ENCODE data around the gene IQCH.

DNA sequence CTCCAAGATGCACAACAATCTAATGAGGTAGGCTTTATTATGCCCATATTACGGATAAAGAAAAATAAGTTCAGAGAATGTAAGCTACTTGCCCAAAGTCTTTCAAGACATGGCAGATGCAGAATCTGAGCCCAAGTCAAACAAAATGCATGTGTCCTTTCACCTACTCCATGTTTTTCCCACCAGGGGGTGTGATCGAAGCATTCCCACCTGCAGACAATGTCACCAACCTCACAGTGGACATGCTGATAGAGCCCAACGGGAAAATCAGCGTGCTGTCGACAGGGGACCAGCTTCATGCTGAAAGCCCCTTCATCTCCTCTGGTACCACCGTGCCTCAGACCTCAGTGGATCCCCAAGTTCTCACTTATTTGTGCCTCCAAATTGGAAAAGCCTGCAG lies 166.5 kb downstream of the IQCH start:
- TF ChIP-seq, protein P1, sequence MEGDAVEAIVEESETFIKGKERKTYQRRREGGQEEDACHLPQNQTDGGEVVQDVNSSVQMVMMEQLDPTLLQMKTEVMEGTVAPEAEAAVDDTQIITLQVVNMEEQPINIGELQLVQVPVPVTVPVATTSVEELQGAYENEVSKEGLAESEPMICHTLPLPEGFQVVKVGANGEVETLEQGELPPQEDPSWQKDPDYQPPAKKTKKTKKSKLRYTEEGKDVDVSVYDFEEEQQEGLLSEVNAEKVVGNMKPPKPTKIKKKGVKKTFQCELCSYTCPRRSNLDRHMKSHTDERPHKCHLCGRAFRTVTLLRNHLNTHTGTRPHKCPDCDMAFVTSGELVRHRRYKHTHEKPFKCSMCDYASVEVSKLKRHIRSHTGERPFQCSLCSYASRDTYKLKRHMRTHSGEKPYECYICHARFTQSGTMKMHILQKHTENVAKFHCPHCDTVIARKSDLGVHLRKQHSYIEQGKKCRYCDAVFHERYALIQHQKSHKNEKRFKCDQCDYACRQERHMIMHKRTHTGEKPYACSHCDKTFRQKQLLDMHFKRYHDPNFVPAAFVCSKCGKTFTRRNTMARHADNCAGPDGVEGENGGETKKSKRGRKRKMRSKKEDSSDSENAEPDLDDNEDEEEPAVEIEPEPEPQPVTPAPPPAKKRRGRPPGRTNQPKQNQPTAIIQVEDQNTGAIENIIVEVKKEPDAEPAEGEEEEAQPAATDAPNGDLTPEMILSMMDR (conservative IDR thresholded peaks at IDR 0.05; ENCODE audit: low read depth in 2 of 2) = peak; percentile 17 to 19; a peak in 2 of 4 replicates
- TF ChIP-seq POLR2AphosphoS5 (IDR thresholded peaks at IDR 0.05; ENCODE audit: low read depth) (no peak), EZH2 (IDR thresholded peaks at IDR 0.05; ENCODE audit: low read depth, unreplicated experiment) (no peak), ZNF114 (CRISPR knock-in tag; IDR thresholded peaks at IDR 0.05) (no peak), EZH2phosphoT487 (IDR thresholded peaks at IDR 0.05; ENCODE audit: unreplicated experiment) (no peak), CREB1 (CRISPR knock-in tag; IDR thresholded peaks at IDR 0.05; ENCODE audit: low read depth) (no peak), ZNF331 (CRISPR knock-in tag; IDR thresholded peaks at IDR 0.05; ENCODE audit: low read depth) (no peak), JUNB (IDR thresholded peaks at IDR 0.05; ENCODE audit: unreplicated experiment) (no peak), NANOG (IDR thresholded peaks at IDR 0.05; ENCODE audit: borderline replicate concordance) (no peak), STAT1 (IDR thresholded peaks at IDR 0.05; ENCODE audit: unreplicated experiment) (no peak)
- TF ChIP-seq, protein P2, sequence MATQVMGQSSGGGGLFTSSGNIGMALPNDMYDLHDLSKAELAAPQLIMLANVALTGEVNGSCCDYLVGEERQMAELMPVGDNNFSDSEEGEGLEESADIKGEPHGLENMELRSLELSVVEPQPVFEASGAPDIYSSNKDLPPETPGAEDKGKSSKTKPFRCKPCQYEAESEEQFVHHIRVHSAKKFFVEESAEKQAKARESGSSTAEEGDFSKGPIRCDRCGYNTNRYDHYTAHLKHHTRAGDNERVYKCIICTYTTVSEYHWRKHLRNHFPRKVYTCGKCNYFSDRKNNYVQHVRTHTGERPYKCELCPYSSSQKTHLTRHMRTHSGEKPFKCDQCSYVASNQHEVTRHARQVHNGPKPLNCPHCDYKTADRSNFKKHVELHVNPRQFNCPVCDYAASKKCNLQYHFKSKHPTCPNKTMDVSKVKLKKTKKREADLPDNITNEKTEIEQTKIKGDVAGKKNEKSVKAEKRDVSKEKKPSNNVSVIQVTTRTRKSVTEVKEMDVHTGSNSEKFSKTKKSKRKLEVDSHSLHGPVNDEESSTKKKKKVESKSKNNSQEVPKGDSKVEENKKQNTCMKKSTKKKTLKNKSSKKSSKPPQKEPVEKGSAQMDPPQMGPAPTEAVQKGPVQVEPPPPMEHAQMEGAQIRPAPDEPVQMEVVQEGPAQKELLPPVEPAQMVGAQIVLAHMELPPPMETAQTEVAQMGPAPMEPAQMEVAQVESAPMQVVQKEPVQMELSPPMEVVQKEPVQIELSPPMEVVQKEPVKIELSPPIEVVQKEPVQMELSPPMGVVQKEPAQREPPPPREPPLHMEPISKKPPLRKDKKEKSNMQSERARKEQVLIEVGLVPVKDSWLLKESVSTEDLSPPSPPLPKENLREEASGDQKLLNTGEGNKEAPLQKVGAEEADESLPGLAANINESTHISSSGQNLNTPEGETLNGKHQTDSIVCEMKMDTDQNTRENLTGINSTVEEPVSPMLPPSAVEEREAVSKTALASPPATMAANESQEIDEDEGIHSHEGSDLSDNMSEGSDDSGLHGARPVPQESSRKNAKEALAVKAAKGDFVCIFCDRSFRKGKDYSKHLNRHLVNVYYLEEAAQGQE (IDR thresholded peaks at IDR 0.05; ENCODE audit: unreplicated experiment) = no peak
- TF ChIP-seq, protein P3, sequence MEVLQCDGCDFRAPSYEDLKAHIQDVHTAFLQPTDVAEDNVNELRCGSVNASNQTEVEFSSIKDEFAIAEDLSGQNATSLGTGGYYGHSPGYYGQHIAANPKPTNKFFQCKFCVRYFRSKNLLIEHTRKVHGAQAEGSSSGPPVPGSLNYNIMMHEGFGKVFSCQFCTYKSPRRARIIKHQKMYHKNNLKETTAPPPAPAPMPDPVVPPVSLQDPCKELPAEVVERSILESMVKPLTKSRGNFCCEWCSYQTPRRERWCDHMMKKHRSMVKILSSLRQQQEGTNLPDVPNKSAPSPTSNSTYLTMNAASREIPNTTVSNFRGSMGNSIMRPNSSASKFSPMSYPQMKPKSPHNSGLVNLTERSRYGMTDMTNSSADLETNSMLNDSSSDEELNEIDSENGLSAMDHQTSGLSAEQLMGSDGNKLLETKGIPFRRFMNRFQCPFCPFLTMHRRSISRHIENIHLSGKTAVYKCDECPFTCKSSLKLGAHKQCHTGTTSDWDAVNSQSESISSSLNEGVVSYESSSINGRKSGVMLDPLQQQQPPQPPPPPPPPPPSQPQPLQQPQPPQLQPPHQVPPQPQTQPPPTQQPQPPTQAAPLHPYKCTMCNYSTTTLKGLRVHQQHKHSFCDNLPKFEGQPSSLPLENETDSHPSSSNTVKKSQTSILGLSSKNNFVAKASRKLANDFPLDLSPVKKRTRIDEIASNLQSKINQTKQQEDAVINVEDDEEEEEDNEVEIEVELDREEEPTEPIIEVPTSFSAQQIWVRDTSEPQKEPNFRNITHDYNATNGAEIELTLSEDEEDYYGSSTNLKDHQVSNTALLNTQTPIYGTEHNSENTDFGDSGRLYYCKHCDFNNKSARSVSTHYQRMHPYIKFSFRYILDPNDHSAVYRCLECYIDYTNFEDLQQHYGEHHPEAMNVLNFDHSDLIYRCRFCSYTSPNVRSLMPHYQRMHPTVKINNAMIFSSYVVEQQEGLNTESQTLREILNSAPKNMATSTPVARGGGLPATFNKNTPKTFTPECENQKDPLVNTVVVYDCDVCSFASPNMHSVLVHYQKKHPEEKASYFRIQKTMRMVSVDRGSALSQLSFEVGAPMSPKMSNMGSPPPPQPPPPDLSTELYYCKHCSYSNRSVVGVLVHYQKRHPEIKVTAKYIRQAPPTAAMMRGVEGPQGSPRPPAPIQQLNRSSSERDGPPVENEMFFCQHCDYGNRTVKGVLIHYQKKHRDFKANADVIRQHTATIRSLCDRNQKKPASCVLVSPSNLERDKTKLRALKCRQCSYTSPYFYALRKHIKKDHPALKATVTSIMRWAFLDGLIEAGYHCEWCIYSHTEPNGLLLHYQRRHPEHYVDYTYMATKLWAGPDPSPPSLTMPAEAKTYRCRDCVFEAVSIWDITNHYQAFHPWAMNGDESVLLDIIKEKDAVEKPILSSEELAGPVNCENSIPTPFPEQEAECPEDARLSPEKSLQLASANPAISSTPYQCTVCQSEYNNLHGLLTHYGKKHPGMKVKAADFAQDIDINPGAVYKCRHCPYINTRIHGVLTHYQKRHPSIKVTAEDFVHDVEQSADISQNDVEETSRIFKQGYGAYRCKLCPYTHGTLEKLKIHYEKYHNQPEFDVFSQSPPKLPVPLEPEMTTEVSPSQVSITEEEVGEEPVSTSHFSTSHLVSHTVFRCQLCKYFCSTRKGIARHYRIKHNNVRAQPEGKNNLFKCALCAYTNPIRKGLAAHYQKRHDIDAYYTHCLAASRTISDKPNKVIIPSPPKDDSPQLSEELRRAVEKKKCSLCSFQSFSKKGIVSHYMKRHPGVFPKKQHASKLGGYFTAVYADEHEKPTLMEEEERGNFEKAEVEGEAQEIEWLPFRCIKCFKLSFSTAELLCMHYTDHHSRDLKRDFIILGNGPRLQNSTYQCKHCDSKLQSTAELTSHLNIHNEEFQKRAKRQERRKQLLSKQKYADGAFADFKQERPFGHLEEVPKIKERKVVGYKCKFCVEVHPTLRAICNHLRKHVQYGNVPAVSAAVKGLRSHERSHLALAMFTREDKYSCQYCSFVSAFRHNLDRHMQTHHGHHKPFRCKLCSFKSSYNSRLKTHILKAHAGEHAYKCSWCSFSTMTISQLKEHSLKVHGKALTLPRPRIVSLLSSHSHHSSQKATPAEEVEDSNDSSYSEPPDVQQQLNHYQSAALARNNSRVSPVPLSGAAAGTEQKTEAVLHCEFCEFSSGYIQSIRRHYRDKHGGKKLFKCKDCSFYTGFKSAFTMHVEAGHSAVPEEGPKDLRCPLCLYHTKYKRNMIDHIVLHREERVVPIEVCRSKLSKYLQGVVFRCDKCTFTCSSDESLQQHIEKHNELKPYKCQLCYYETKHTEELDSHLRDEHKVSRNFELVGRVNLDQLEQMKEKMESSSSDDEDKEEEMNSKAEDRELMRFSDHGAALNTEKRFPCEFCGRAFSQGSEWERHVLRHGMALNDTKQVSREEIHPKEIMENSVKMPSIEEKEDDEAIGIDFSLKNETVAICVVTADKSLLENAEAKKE (CRISPR knock-in tag; IDR thresholded peaks at IDR 0.05) = no peak
